ENCODE results near the gene NSL1. TPM values are rescaled to one million over a fixed set of nuclear protein-coding genes. Genes with fewer than 3 reads are reported as not detected.

NSL1 gene
- total and polyA plus RNA-seq, 7 donors, result 12.0 to 50.4 (median 26.0) TPM

- H3K27me3 ChIP-seq, result no peaks in the 10 kb centered on the region
- peak overlapping the region; percentile 45 to 65 (median 55) for H3K4me3 ChIP-seq
- peaks cover 0 to 30% (median 24%) of the 10 kb centered on the region in 4 donors for H3K4me1 ChIP-seq
- H3K27ac ChIP-seq, result peak overlapping the region; percentile 60 to 75 (median 72)
- WGBS, 2 donors, result 1% methylated on average over 56 of the region's 56 CpGs
- peak; percentile 75 for DNase-seq
- no peaks in the 10 kb centered on the region for H3K36me3 ChIP-seq
- peak in 2 of 4 donors; percentile 35 to 40 for TF ChIP-seq POLR2AphosphoS5 (IDR thresholded peaks at IDR 0.05)
- no peak for TF ChIP-seq POLR2A (IDR thresholded peaks at IDR 0.05)
- intact Hi-C loops (cut with DNase I), result loop anchor here (2.0 kb wide), 1 partner anchor 36 kb away; no protein-coding TSS in a partner anchor
- no peaks in the 10 kb centered on the region for H3K9me3 ChIP-seq
Measured at GRCh38 chr1:212700223-212700891, 91.2 kb downstream of the NSL1 start.

GRCh38 chr1:212699625-212700222, 91.9 kb downstream of the NSL1 start, which contains the start of gene BATF3:
Gene BATF3 (minus strand): TSS chr1:212699840. CDS start chr1:212699762, 78 bp downstream.
- H3K27me3 ChIP-seq, result peaks cover 0 to under 1% (median 0%) of the 10 kb centered on the region in 3 donors
- peak within 1 kb of the TSS; percentile 45 to 65 (median 55) for H3K4me3 ChIP-seq
- H3K4me1 ChIP-seq, result peaks cover 0 to 30% (median 24%) of the 10 kb centered on the region in 4 donors
- DNase-seq, result peak; percentile 76
- 1% methylated on average over 79 of the region's 79 CpGs for WGBS, 2 donors
- intact Hi-C loops (cut with DNase I), result loop anchor here (2.0 kb wide), 1 partner anchor 35 kb away; no protein-coding TSS in a partner anchor
- peak within 1 kb of the TSS; percentile 60 to 75 (median 72) for H3K27ac ChIP-seq
- TF ChIP-seq EP300 (IDR thresholded peaks at IDR 0.05), result no peak
- TF ChIP-seq POLR2AphosphoS5 (IDR thresholded peaks at IDR 0.05), result peak in 1 of 4 donors; percentile 8
- no peaks in the 10 kb centered on the region for H3K9me3 ChIP-seq
- H3K36me3 ChIP-seq, result no peaks in the 10 kb centered on the region

- Histone ChIP-seq H3K4me3 (peak overlapping the region; percentile 45 to 65 (median 55)), H3K27ac (peak overlapping the region; percentile 48 to 73 (median 66)), H3K9me3 (no peaks in the 10 kb centered on the region), H3K27me3 (peaks cover 0 to 6% (median 0%) of the 10 kb centered on the region in 3 donors), H3K4me1 (peaks cover 0 to 30% (median 24%) of the 10 kb centered on the region in 4 donors), H3K36me3 (no peaks in the 10 kb centered on the region)
- no peak for TF ChIP-seq POLR2A (IDR thresholded peaks at IDR 0.05)
- no peak for TF ChIP-seq EP300 (IDR thresholded peaks at IDR 0.05)
- TF ChIP-seq POLR2AphosphoS5 (IDR thresholded peaks at IDR 0.05), result no peak
- peak in 2 of 4 experiments; percentile 40 to 48 for TF ChIP-seq CTCF (IDR thresholded peaks at IDR 0.05)
- peak; percentile 69 for DNase-seq
- intact Hi-C loops (cut with DNase I), result no loop called here
- 1% methylated on average over 42 of the region's 42 CpGs for WGBS, 2 donors
Measured at GRCh38 chr1:212699104-212699624, 92.4 kb downstream of the NSL1 start.

- no peaks in the 10 kb centered on the region for H3K9me3 ChIP-seq
- H3K4me3 ChIP-seq, result peak overlapping the region in 3 of 4 donors; percentile 50 to 65 (median 60)
- peaks cover 0 to 30% (median 24%) of the 10 kb centered on the region in 4 donors for H3K4me1 ChIP-seq
- TF ChIP-seq POLR2A (IDR thresholded peaks at IDR 0.05) (no peak), POLR2AphosphoS5 (IDR thresholded peaks at IDR 0.05) (no peak), CTCF (IDR thresholded peaks at IDR 0.05) (no peak), EP300 (IDR thresholded peaks at IDR 0.05) (no peak)
- no peak overlapping the region for H3K27ac ChIP-seq
- 17 to 31% methylated on average over 12 of the region's 12 CpGs for WGBS, 2 donors
- H3K36me3 ChIP-seq, result no peaks in the 10 kb centered on the region
- H3K27me3 ChIP-seq, result peaks cover 0 to 12% (median 0%) of the 10 kb centered on the region in 3 donors
- intact Hi-C loops (cut with DNase I), result no loop called here
- DNase-seq, result no peak
Measured at GRCh38 chr1:212698467-212699103, 93.0 kb downstream of the NSL1 start.

GRCh38 chr1:212696721-212697331, 94.8 kb downstream of the NSL1 start:
- peaks cover 0 to 23% (median 6%) of the 10 kb centered on the region in 3 donors for H3K27me3 ChIP-seq
- no peak overlapping the region for H3K27ac ChIP-seq
- intact Hi-C loops (cut with DNase I), result no loop called here
- no peak for TF ChIP-seq CTCF (IDR thresholded peaks at IDR 0.05)
- no peak for TF ChIP-seq POLR2AphosphoS5 (IDR thresholded peaks at IDR 0.05)
- no peak overlapping the region for H3K4me3 ChIP-seq
- no peaks in the 10 kb centered on the region for H3K9me3 ChIP-seq
- DNase-seq, result no peak
- no peaks in the 10 kb centered on the region for H3K36me3 ChIP-seq
- WGBS, 2 donors, result 68 to 86% methylated on average over 13 of the region's 13 CpGs
- H3K4me1 ChIP-seq, result peaks cover 0 to 30% (median 24%) of the 10 kb centered on the region in 4 donors
